Posterior vena cava (tissue), 2 donors: Measurements from ENCODE around the gene HTR6. TPM values are rescaled to one million over a fixed set of nuclear protein-coding genes. Genes with fewer than 3 reads are reported as not detected.

Experiments used
- total RNA-seq, 2 donors: library from RNA; stranded (reverse); fragmentation: NEBNext Ultra II Directional; extraction: Animal tissue kit (Norgen Biotek cat#: 25700); gene quantifications; one replicate each; pipeline ENCODE4 v1.2.1, GENCODE V29; 2021
- donor health status: DM: yes; HTN: yes; CAD: no.
- donor health status: DM: yes; HTN: yes; CAD: no.

Gene HTR6
- total RNA-seq, 2 donors from 2014 or later, result not detected

Other genes starting within 250 kb of the HTR6 start
- gene CAPZB, start 179.3 kb upstream of the HTR6 start, total RNA-seq, result 100 to 1,000 TPM; 255 to 277 TPM
- gene NBL1, start 20.6 kb upstream of the HTR6 start, total RNA-seq, result 100 to 1,000 TPM; 137 to 186 TPM
- 10 to 100 TPM; 12.3 to 13.2 TPM for gene TMCO4, start 135.0 kb downstream of the HTR6 start, total RNA-seq
- gene RNF186, start 150.4 kb downstream of the HTR6 start, total RNA-seq, result not detected
- gene OTUD3, start 217.5 kb downstream of the HTR6 start, total RNA-seq, result 1 to 10 TPM; 8.1 to 9.4 TPM